Panc1 (cell line): ENCODE measurements around the gene UBL5.

ENCODE experiments used
- CTCF ChIP-seq: fragments of 450-650 bp; IDR thresholded peaks from 2 replicates; pipeline ENCODE4 v1.5.1; 2017; ENCODE audit warnings: mild to moderate bottlenecking
- POLR2AphosphoS5 ChIP-seq: IDR thresholded peaks from 2 replicates; pipeline ENCODE4 v1.6.1; 2012; ENCODE audit warnings: mild to moderate bottlenecking, low read depth, low read length, moderate library complexity

GRCh38 chr19:9857076-9857721, 29.5 kb downstream of the UBL5 start:
- TF ChIP-seq CTCF (no peak), POLR2AphosphoS5 (no peak)
